ENCODE results near the gene WDR18.

DNA sequence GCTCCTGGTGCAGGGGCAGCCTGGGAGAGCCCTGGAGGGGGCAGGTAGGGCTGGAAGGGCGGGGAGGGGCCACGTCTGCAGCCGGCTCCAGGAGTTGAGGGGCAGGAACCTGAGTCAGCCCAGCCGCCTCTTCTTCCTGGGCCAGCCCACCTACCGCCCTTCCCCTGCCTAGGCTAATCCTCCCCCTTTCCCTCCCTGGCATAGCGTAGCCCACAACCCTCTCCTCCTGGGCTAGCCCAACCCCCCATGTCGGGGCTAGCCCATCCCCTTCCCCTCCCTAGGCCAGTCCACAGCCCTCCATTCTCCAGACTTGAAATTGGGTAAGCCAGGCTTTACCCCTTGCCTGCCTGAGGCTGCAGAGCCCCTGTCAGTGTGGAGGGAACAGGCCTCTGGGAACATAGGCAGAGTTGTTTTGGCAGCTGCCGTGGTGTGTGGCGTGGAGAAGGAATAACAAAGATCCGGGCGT is 20.6 kb upstream of the WDR18 start:
- TF ChIP-seq, protein P1, sequence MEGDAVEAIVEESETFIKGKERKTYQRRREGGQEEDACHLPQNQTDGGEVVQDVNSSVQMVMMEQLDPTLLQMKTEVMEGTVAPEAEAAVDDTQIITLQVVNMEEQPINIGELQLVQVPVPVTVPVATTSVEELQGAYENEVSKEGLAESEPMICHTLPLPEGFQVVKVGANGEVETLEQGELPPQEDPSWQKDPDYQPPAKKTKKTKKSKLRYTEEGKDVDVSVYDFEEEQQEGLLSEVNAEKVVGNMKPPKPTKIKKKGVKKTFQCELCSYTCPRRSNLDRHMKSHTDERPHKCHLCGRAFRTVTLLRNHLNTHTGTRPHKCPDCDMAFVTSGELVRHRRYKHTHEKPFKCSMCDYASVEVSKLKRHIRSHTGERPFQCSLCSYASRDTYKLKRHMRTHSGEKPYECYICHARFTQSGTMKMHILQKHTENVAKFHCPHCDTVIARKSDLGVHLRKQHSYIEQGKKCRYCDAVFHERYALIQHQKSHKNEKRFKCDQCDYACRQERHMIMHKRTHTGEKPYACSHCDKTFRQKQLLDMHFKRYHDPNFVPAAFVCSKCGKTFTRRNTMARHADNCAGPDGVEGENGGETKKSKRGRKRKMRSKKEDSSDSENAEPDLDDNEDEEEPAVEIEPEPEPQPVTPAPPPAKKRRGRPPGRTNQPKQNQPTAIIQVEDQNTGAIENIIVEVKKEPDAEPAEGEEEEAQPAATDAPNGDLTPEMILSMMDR (IDR thresholded peaks at IDR 0.05; ENCODE audit: low read length) = no peak
- TF ChIP-seq EZH2phosphoT487 (IDR thresholded peaks at IDR 0.05; ENCODE audit: low read length) = no peak

Data from MM.1S (cell line).